SJSA1 (cell line): Measurements from ENCODE around the gene SF3A1. TPM values are rescaled to one million over a fixed set of nuclear protein-coding genes. Genes with fewer than 3 reads are reported as not detected.

ENCODE experiments used
- DNase-seq, 2 experiments: peaks; one replicate each; pipeline ENCODE4 v3.0.0-alpha.2; 2015 to 2020; ENCODE audit warnings: low spot score in 2 of 2, low read depth in 1 of 2
- H3K27ac ChIP-seq: fragments of 250-450 bp; sonication (Bioruptor Pico); 2 replicates; pipeline ENCODE4 v1.5.1; 2020; ENCODE audit warnings: mild to moderate bottlenecking, moderate library complexity
- H3K27me3 ChIP-seq: fragments of 250-450 bp; sonication (Bioruptor Pico); replicated peaks from 2 replicates; pipeline ENCODE4 v1.5.1; 2020; ENCODE audit warnings: mild to moderate bottlenecking, moderate library complexity
- H3K36me3 ChIP-seq: fragments of 250-450 bp; sonication (Bioruptor Pico); 2 replicates; pipeline ENCODE4 v1.5.1; 2020; ENCODE audit warnings: mild to moderate bottlenecking
- H3K4me1 ChIP-seq: fragments of 250-450 bp; sonication (Bioruptor Pico); replicated peaks from 2 replicates; pipeline ENCODE4 v1.6.1; 2021; ENCODE audit warnings: mild to moderate bottlenecking
- H3K4me3 ChIP-seq: fragments of 250-450 bp; sonication (Bioruptor Pico); 2 replicates; pipeline ENCODE4 v1.5.1; 2020; ENCODE audit warnings: mild to moderate bottlenecking
- H3K9me3 ChIP-seq: fragments of 250-450 bp; sonication (Bioruptor Pico); replicated peaks from 2 replicates; pipeline ENCODE4 v1.5.1; 2020; ENCODE audit warnings: mild to moderate bottlenecking
- total RNA-seq: library from RNA; depleted of rRNA; stranded (reverse); fragments of >200 nt; shearing (Covaris generic); gene quantifications from 2 replicates; pipeline ENCODE4 v1.2.3, GENCODE V29; 2014; rRNA removed

The SF3A1 gene
- total RNA-seq, 1 experiment from 2014 or later, result 37.2 TPM

DNA sequence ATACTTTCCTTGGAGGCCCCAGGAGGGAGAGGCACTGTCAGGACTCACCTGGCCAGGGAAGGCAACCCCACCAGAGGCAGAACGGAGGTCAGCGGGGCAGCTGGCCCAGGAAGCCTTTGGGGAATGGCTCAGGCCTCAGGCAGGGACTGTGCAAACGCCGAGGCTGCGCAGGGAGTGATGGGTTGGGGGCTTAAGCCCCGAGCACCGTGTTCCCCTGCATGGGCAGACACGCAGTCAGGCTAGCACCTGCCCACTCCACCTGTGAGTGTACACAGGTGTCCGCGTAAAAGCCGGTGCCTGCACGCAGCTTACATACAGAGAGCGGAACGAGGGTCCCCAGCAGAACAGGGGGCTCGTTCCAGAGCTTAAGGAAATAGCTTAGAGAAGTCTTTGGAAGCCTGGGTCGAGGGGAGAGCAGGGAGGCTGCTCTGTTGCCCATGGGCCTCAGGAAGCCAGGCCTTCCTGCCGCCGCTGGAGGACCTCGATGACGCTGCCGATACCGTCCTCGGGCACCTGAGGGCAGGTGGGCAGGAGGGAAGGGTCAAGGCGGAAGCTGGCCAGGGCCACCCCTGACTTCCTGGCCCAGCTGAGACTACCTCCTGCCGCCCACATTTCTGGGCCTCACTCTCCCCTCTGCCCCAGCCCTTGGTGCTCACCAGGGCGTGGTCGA lies 71.4 kb downstream of the SF3A1 start:
- no peak overlapping the region for H3K27ac ChIP-seq
- no peaks in the 10 kb centered on the region for H3K27me3 ChIP-seq
- no peaks in the 10 kb centered on the region for H3K9me3 ChIP-seq
- H3K4me3 ChIP-seq, result no peak overlapping the region
- H3K36me3 ChIP-seq, result 0 out of 2 replicates have a peak, but pooled peaks cover 2% of the 10 kb centered on the region
- no peak for DNase-seq
- H3K4me1 ChIP-seq, result peaks cover 20% of the 10 kb centered on the region

DNA sequence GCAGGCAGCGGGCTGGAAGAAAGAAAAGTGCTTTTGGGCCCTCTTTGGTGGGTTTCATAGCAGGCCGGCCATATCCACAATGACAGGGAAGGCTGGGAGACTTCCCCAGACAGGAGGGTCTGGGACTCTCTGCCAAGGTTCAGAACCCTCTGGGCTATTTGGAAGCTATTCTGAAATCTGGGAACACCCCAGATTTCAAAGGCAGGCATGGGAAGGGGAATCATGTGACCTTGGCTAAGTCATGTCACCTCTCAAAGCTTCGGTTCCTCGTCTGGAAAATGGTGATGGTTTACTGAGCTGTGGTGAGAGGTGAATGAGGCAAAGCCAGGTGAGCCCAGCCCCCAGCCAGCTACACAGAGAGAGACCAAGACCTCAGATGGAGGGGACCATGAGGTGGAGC lies 72.0 kb downstream of the SF3A1 start:
- Histone ChIP-seq H3K4me1 (peaks cover 13% of the 10 kb centered on the region), H3K4me3 (no peak overlapping the region), H3K27me3 (no peaks in the 10 kb centered on the region), H3K27ac (no peak overlapping the region), H3K9me3 (no peaks in the 10 kb centered on the region), H3K36me3 (0 out of 2 replicates have a peak, but pooled peaks cover 2% of the 10 kb centered on the region)
- DNase-seq, result no peak

DNA sequence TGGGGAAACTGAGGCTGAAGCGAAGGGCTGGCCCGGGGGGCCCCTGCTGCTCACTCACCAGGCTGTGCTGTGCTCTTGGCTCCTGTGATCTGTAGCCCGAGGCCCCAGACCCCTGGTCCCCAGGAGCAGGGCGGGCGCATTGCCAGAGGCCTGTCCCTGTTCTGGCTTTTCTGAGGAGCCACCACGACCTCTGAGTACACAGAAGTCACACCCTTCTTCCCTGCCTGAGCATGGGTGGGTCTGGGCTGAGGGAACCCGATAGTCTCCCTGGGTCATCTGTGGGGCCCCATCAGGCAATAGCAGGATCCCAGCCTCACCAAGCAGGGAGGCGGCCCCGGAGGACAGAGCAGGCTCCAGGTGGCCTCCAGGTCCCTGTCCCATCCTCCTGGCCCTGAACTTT lies 72.5 kb downstream of the SF3A1 start:
- Histone ChIP-seq H3K27ac (no peak overlapping the region), H3K9me3 (no peaks in the 10 kb centered on the region), H3K36me3 (0 out of 2 replicates have a peak, but pooled peaks cover 2% of the 10 kb centered on the region), H3K27me3 (no peaks in the 10 kb centered on the region), H3K4me3 (no peak overlapping the region), H3K4me1 (peaks cover 13% of the 10 kb centered on the region)
- no peak for DNase-seq

DNA sequence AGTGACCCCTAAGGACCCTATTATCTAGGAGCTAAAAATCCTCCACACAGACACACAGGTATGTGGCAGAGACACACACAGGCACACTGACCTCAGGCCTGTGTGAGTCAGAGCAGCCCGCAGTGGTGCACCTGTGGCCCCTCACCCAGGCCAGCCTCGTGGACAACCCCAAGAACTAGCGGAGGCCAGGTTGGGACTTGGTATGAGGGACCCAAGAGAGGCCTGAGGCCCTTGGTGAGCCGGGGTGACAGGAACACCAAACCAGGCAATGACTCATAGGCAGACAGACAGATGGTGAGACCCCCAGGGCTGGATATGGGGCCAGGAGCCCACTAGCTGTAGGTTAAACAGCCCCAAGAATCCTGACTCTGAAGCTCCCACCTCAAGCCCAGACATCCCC lies 73.4 kb downstream of the SF3A1 start:
- DNase-seq, result no peak
- Histone ChIP-seq H3K4me1 (peaks cover 7% of the 10 kb centered on the region), H3K9me3 (no peaks in the 10 kb centered on the region), H3K4me3 (no peak overlapping the region), H3K36me3 (0 out of 2 replicates have a peak, but pooled peaks cover 2% of the 10 kb centered on the region), H3K27me3 (no peaks in the 10 kb centered on the region), H3K27ac (no peak overlapping the region)

DNA sequence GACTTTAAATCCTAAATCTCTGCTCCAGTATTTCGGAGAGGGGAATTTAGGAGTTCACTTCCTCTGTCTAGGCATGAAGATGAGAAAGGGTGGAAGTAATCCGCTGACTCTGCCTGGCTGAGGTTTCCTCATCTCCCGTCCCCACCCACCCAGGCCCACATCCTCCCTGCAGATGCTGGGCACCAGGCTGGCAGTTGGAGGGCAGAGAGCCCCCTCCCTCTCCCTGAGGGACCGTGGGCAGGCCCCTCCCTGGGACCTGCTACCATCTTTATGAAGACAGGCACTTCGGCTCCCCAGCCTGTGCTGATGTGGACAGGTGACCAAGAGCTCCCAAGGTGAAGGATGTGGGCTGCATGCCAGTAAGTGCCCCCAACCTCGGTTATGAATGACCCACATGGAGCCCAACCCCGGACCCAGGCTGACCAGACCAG lies 74.1 kb downstream of the SF3A1 start:
- H3K36me3 ChIP-seq, result 0 out of 2 replicates have a peak, but pooled peaks cover 2% of the 10 kb centered on the region

More for the DNA sequence above, 74.1 kb downstream of the SF3A1 start:
- no peak for DNase-seq
- Histone ChIP-seq H3K4me1 (peaks cover 8% of the 10 kb centered on the region), H3K9me3 (no peaks in the 10 kb centered on the region), H3K27me3 (no peaks in the 10 kb centered on the region), H3K4me3 (no peak overlapping the region), H3K27ac (no peak overlapping the region)

Other genes with a start within 250 kb of the SF3A1 start
- gene LIF, start 110.1 kb downstream of the SF3A1 start, total RNA-seq, result 1.4 and 5.5 TPM in 2 replicates
- not detected in 2 replicates for gene OSM, start 90.0 kb downstream of the SF3A1 start, total RNA-seq
- gene CASTOR1, start 67.4 kb downstream of the SF3A1 start, total RNA-seq, result 9.1 and 10.8 TPM in 2 replicates
- gene TBC1D10A, start 30.0 kb downstream of the SF3A1 start, total RNA-seq, result 17.4 and 18.1 TPM in 2 replicates
- gene CCDC157, start 113 bp upstream of the SF3A1 start, total RNA-seq, result 1.9 and 4.5 TPM in 2 replicates
- 9.2 and 9.5 TPM in 2 replicates for gene RNF215, start 30.5 kb upstream of the SF3A1 start, total RNA-seq
- 3.4 and 16.2 TPM in 2 replicates for gene SEC14L2, start 40.1 kb upstream of the SF3A1 start, total RNA-seq
- 46.2 and 48.6 TPM in 2 replicates for gene MTFP1, start 68.9 kb upstream of the SF3A1 start, total RNA-seq
- not detected in 2 replicates for gene SEC14L3, start 115.1 kb upstream of the SF3A1 start, total RNA-seq
- not detected in 2 replicates for gene SEC14L4, start 148.8 kb upstream of the SF3A1 start, total RNA-seq
- not detected in 2 replicates for gene SEC14L6, start 189.8 kb upstream of the SF3A1 start, total RNA-seq
- not detected in 2 replicates for gene GAL3ST1, start 217.8 kb upstream of the SF3A1 start, total RNA-seq
- gene PES1, start 235.0 kb upstream of the SF3A1 start, total RNA-seq, result 68.9 and 105 TPM in 2 replicates